Measurements from ENCODE around the gene TUBGCP3. TPM values are rescaled to one million over a fixed set of nuclear protein-coding genes. Genes with fewer than 3 reads are reported as not detected.
"Not testable (repeated sequence)": the region's sequence is repeated elsewhere in the genome, so short reads cannot be mapped to it uniquely, and the experiment has no call there.

TUBGCP3 gene
- total RNA-seq, 6 experiments from 2014 or later, result 13.0 to 20.0 (median 17.6) TPM

- Histone ChIP-seq H3K27ac (peak overlapping the region; percentile 44 to 57 (median 57)), H3K4me3 (no peak overlapping the region), H3K36me3 (peaks cover 0 to 24% (median 10%) of the 10 kb centered on the region in 4 donors), H3K4me1 (peaks cover 0 to 6% (median 0%) of the 10 kb centered on the region in 4 donors), H3K9me3 (no peaks in the 10 kb centered on the region), H3K27me3 (no peaks in the 10 kb centered on the region)
- DNase-seq (no peak), ATAC-seq (peak; percentile 10 to 46 (median 24))
- TF ChIP-seq POLR2A (IDR thresholded peaks at IDR 0.05) (no peak), CTCF (IDR thresholded peaks at IDR 0.05) (no peak)
- intact Hi-C loops (cut with DNase I), result no loop called here
- WGBS (ENCODE audit: insufficient coverage, low coverage, low lambda C conversion rate, missing lambda C conversion rate), result 60% methylated on average over 1 of the region's 3 CpGs
Measured at GRCh38 chr13:112562254-112562653, 25.7 kb downstream of the TUBGCP3 start.

- 72% methylated on average over 10 of the region's 10 CpGs for WGBS (ENCODE audit: insufficient coverage, low coverage, low lambda C conversion rate, missing lambda C conversion rate)
- TF ChIP-seq POLR2A (IDR thresholded peaks at IDR 0.05), result no peak
- Histone ChIP-seq H3K27me3 (no peaks in the 10 kb centered on the region), H3K36me3 (peaks cover 0 to 22% (median 10%) of the 10 kb centered on the region in 4 donors), H3K4me3 (no peak overlapping the region), H3K4me1 (peaks cover 0 to 6% (median 0%) of the 10 kb centered on the region in 4 donors), H3K27ac (no peak overlapping the region), H3K9me3 (no peaks in the 10 kb centered on the region)
- DNase-seq (no peak), ATAC-seq (no peak)
- intact Hi-C loops (cut with DNase I), result no loop called here
Measured at GRCh38 chr13:112561478-112561877, 26.5 kb downstream of the TUBGCP3 start.

DNA sequence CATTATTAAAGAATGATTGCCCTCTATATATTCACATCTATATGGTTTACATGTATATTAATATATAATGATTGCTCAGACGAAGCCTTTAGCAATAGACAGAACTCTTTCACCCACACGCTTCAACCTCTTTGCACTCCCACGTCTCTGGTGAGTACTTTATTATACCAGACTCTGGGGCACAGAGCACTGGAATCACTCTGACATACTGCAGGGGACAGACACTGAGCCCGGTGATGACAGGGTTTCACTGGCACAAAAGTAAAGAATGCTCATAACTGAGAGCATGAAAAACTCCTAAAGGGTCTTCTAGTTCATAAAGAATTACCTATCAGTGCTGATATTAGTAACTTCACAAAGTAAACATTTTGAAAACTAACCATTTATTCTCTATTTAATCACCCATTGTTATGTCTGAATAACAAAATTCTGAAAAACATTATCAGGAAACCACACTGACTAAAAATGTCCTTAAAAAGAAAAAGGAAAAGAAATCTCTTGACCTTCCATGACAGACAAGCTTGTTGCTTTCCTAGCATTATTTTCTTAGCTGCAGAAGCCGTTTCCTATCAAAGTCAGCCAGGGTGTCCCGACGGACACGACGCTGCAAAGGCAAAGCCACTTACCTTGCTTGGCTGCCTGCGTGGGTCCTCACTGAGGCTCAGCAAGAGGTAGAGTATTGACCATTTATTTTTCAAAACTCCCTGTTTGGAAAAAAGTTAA, 29.1 kb downstream of the TUBGCP3 start:
- peak in 2 of 4 donors; percentile 10 to 12 for ATAC-seq
- Histone ChIP-seq H3K27ac (no peak overlapping the region), H3K4me3 (no peak overlapping the region), H3K36me3 (peaks cover 5 to 39% (median 20%) of the 10 kb centered on the region in 4 donors), H3K27me3 (no peaks in the 10 kb centered on the region), H3K4me1 (peaks cover 0 to 6% (median 0%) of the 10 kb centered on the region in 4 donors), H3K9me3 (no peaks in the 10 kb centered on the region)
- 74% methylated on average over 6 of the region's 10 CpGs for WGBS (ENCODE audit: insufficient coverage, low coverage, low lambda C conversion rate, missing lambda C conversion rate)
- intact Hi-C loops (cut with DNase I), result no loop called here
- no peak for DNase-seq
- TF ChIP-seq POLR2A (IDR thresholded peaks at IDR 0.05) (no peak), CTCF (IDR thresholded peaks at IDR 0.05) (no peak)

GRCh38 chr13:112556600-112556999, 31.4 kb downstream of the TUBGCP3 start:
- intact Hi-C loops (cut with DNase I), result no loop called here
- DNase-seq (no peak), ATAC-seq (no peak)
- no peak for TF ChIP-seq CTCF (IDR thresholded peaks at IDR 0.05)
- no peak for TF ChIP-seq POLR2A (IDR thresholded peaks at IDR 0.05)
- Histone ChIP-seq H3K27ac (no peak overlapping the region), H3K27me3 (no peaks in the 10 kb centered on the region), H3K4me1 (no peaks in the 10 kb centered on the region), H3K36me3 (peaks cover 5 to 46% (median 23%) of the 10 kb centered on the region in 4 donors), H3K9me3 (no peaks in the 10 kb centered on the region), H3K4me3 (no peak overlapping the region)
- 94% methylated on average over 5 of the region's 5 CpGs for WGBS (ENCODE audit: insufficient coverage, low coverage, low lambda C conversion rate, missing lambda C conversion rate)

GRCh38 chr13:112554214-112554850, 33.6 kb downstream of the TUBGCP3 start:
- H3K36me3 ChIP-seq, result peaks cover 5 to 49% (median 23%) of the 10 kb centered on the region in 4 donors
- H3K27ac ChIP-seq, result no peak overlapping the region
- H3K4me3 ChIP-seq, result no peak overlapping the region
- no peak for ATAC-seq
- no peaks in the 10 kb centered on the region for H3K27me3 ChIP-seq
- no peak for DNase-seq
- intact Hi-C loops (cut with DNase I), result no loop called here
- no peaks in the 10 kb centered on the region for H3K9me3 ChIP-seq
- WGBS (ENCODE audit: insufficient coverage, low coverage, low lambda C conversion rate, missing lambda C conversion rate), result 89% methylated on average over 6 of the region's 7 CpGs
- no peaks in the 10 kb centered on the region for H3K4me1 ChIP-seq
- TF ChIP-seq CTCF (IDR thresholded peaks at IDR 0.05) (no peak), POLR2A (IDR thresholded peaks at IDR 0.05) (no peak)

DNA sequence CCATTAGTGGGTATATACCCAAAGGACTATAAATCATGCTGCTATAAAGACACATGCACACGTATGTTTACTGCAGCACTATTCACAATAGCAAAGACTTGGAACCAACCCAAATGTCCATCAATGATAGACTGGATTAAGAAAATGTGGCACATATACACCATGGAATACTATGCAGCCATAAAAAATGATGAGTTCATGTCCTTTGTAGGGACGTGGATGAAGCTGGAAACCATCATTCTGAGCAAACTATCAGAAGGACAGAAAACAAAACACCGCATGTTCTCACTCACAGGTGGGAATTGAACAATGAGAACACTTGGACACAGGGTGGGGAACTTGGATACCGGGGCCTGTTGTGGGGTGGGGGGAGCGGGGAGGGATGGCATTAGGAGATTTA, 39.0 kb downstream of the TUBGCP3 start:
- peaks cover 0 to 43% (median 17%) of the 10 kb centered on the region in 4 donors for H3K36me3 ChIP-seq
- intact Hi-C loops (cut with DNase I), result not testable (repeated sequence)

More for the DNA sequence above, 39.0 kb downstream of the TUBGCP3 start:
- not testable (repeated sequence) for H3K4me1 ChIP-seq, H3K27me3 ChIP-seq, H3K27ac ChIP-seq, H3K9me3 ChIP-seq, ATAC-seq, H3K4me3 ChIP-seq, DNase-seq
- 90% methylated on average over 4 of the region's 5 CpGs for WGBS (ENCODE audit: insufficient coverage, low coverage, low lambda C conversion rate, missing lambda C conversion rate)
